22Rv1 (cell line): ENCODE measurements around the gene RBM22.

Source experiments
- H3K27ac ChIP-seq: fragments of 450-650 bp; 2 replicates; pipeline ENCODE4 v1.5.1; 2017
- ZFX ChIP-seq: fragments of 450-650 bp; IDR thresholded peaks from 2 replicates; pipeline ENCODE4 v1.6.1; 2017; ENCODE audit warnings: antibody characterized with exemption, borderline replicate concordance
- TF ChIP-seq, protein P1 (sequence below): fragments of 450-650 bp; IDR thresholded peaks from 2 replicates; pipeline ENCODE4 v1.5.1; 2017; ENCODE audit warnings: mild to moderate bottlenecking

Gene RBM22

DNA sequence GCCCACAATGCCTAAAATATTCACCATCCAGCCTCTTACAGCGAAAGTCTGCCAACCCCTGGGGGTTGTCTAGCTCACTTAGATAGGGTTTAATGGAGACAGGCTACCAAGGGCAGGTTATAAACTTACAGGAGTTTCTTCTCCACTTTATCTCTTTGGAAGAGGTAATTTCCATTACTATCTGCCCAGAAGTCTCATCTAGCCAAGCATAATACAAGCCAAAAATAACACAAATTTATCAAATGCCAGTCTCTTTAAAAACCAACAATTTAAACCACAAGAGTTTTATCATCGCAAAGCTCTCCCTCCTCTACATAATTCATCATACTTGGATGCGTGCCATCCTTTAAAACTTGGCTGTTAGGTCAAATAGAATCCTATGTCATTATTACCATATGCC, 6.2 kb downstream of the RBM22 start:
- TF ChIP-seq, protein P1, sequence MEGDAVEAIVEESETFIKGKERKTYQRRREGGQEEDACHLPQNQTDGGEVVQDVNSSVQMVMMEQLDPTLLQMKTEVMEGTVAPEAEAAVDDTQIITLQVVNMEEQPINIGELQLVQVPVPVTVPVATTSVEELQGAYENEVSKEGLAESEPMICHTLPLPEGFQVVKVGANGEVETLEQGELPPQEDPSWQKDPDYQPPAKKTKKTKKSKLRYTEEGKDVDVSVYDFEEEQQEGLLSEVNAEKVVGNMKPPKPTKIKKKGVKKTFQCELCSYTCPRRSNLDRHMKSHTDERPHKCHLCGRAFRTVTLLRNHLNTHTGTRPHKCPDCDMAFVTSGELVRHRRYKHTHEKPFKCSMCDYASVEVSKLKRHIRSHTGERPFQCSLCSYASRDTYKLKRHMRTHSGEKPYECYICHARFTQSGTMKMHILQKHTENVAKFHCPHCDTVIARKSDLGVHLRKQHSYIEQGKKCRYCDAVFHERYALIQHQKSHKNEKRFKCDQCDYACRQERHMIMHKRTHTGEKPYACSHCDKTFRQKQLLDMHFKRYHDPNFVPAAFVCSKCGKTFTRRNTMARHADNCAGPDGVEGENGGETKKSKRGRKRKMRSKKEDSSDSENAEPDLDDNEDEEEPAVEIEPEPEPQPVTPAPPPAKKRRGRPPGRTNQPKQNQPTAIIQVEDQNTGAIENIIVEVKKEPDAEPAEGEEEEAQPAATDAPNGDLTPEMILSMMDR = no peak
- TF ChIP-seq ZFX = no peak
- no peak overlapping the region for H3K27ac ChIP-seq

DNA sequence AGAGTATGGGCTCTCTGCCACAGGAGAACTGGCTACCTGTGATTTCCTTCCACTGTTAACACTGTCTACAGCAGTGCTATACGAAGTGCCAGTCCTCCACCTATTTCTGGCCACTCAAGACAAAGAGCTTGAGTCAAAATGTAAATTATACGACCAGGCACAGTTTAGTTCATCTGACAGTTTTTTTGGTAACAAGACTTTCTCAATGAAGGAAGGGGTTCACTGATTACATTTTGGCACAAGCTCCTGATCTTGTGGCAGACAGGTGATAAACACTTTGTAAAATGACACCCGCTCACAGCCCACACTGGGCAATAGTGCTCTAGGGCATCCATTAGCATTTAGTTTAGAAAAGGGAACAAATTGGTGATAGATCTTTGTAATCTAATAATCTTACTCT, 8.6 kb downstream of the RBM22 start:
- H3K27ac ChIP-seq = no peak overlapping the region
- TF ChIP-seq, protein P1 = no peak
- TF ChIP-seq ZFX = no peak

DNA sequence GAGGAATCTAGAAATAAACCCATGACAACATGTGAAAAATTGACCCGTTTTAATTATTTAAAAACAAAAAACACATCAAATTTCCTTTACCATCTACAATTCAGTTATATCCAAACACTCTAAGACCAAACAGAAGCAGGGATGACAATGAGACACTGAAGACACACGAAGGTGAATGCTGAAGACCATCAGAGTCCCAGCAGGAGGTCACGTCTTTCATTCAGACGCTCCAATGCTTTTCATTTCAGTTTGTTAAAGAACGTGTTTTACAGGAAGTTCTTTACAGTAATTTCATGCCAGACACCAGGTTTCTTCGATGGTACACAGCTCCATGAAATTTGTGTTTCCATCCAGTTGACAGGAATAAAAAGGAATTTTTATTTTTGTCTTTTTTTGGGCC, 10.1 kb downstream of the RBM22 start:
- TF ChIP-seq ZFX = no peak
- TF ChIP-seq, protein P1 = no peak
- H3K27ac ChIP-seq = no peak overlapping the region

DNA sequence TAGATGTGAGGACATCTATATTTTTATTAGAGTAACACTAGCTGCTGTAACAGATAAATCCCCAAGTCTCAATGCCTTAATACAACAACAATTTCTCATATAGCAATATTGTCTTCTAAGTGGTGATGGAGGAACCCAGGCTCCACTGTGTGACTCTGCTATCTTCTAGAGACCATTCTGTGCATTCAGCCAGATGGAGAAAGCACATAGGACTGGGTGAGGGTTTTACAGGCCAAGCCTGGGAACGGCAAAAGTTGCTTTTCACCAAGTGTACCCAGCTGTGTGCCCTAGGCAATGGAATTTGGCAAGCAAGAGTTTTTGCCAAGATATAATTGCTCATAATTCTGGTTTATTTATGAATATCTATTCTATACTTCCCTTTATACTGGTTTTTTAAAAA, 11.7 kb downstream of the RBM22 start:
- H3K27ac ChIP-seq = no peak overlapping the region
- no peak for TF ChIP-seq ZFX
- TF ChIP-seq, protein P1 = no peak

DNA sequence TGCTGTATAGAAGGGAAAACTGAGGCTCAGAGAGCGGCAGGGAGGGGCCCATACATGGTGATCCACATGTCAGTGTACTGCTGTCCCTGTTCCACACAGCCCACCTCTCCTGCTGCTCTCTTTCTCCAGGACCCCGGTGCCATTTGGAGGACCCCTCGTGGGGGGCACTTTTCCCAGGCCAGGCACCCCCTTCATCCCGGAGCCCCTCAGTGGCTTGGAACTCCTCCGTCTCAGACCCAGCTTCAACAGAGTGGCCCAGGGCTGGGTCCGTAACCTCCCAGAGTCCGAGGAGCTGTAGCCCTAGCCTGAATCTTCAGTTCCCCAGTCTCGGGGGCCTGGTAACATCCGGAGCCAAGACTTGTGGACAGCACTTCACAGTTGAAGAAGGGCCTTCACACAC, 24.3 kb downstream of the RBM22 start:
- TF ChIP-seq ZFX = no peak
- TF ChIP-seq, protein P1 = no peak
- no peak overlapping the region for H3K27ac ChIP-seq

DNA sequence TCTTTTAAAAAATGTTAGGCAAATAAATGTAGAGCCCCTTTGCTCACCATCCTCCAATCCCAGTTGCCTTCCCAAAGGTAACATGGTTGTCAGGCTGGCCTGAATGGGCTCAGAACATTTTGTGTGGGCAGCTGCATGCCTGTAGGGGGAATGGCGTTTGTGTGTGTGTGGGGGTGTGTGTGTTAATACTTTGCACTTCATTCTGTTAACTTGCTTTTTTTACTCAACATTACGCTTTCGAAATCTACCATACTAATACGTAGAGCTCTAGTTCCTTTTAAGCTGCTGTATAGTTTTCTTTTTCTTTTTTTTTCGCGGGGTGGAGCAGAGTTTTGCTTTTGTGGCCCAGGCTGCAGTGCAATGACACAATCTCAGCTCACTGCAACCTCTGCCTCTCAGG, 25.8 kb downstream of the RBM22 start:
- TF ChIP-seq ZFX = no peak
- TF ChIP-seq, protein P1 = no peak

DNA sequence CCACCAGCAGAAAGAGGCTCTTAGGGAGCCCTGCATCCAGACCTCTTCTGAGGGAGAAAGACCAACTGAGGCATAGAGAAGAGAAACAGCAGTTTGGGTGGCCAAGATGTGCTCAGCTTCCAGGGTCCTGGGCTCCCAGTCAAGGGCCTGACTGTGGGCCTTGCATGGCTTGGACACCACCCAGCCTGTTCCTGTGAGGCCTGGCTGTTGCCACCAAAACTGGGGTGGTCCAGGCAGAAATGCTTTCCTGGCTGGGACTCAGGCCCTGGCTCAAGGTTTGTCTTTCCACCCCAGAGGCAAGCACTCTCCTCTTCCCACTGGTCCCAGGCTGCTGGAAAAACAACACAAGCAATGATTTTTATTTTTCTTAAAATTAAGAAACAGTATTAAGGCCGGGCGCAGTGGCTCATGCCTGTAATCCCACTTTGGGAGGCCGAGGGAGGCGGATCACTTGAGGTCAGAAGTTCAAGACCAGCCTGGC, 26.5 kb downstream of the RBM22 start:
- no peak for TF ChIP-seq ZFX
- TF ChIP-seq, protein P1 = no peak
- no peak overlapping the region for H3K27ac ChIP-seq

More for the DNA sequence above, 25.8 kb downstream of the RBM22 start:
- no peak overlapping the region for H3K27ac ChIP-seq
